GM18517 (cell line): ENCODE results near the gene ELMO3.
A peak's percentile ranks its signal among the peaks of the same experiment; 100 is the strongest.

Experiments
- ATAC-seq: cut with Tn5 transposase; IDR thresholded peaks from one replicate; pipeline ENCODE4 v1.9.1; 2021; ENCODE audit warnings: mild to moderate bottlenecking, moderate library complexity; ENCODE audit not compliant: unreplicated experiment

ELMO3 gene

DNA sequence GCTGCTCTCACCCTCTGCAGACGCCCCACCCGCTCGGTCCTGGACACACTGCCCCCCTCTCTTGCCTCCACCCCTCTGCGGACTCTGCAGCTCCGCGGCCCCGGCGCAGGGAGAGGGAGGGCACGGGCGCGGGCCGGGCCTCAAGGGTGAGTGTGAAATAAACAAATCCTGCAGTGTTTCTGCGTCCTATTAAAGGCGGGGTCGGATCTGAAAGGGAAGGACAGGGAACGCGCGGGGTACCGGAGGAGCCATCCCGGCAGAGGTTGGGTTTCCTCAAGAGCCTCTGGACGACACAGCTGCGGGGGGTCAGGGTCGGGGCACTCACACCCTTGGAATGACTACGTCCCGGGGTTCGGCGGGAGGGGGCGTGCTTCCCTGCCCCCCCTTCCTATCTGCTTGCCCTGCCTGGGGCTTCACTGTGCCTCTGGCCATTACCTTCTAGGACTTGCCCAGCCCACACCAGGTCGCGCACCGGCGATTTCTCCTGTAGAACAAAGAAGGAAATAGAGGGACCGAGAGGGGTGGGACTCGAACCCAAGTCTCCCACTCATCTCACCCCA, 34.9 kb upstream of the ELMO3 start:
- ATAC-seq, result no peak

- ATAC-seq, result no peak
Measured at GRCh38 chr16:67164599-67165061, 34.3 kb upstream of the ELMO3 start, which contains the start of gene HSF4. TSS of gene HSF4 (plus strand) at chr16:67164745. CDS start at chr16:67164812, 67 bp downstream.

- ATAC-seq, result no peak
Measured at GRCh38 chr16:67165121-67166078, 33.5 kb upstream of the ELMO3 start.

GRCh38 chr16:67166110-67166547, 32.8 kb upstream of the ELMO3 start:
- no peak for ATAC-seq

GRCh38 chr16:67166598-67167168, 32.2 kb upstream of the ELMO3 start:
- no peak for ATAC-seq

DNA sequence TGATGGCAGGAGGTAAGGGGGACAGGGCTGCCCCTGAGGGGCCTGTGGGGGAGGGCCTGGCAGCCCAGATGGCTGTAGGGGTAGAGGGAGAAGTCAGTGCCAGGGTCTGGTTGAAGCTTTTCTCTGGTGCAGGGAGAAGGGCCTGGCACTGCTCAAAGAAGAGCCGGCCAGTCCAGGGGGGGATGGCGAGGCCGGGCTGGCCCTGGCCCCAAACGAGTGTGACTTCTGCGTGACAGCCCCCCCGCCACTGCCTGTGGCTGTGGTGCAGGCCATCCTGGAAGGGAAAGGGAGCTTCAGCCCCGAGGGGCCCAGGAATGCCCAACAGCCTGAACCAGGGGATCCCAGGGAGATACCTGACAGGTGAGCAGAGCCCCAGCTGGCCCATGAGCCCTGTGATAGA, 31.3 kb upstream of the ELMO3 start:
- ATAC-seq, result no peak

- ATAC-seq, result no peak
Measured at GRCh38 chr16:67169011-67169451, 29.9 kb upstream of the ELMO3 start.

DNA sequence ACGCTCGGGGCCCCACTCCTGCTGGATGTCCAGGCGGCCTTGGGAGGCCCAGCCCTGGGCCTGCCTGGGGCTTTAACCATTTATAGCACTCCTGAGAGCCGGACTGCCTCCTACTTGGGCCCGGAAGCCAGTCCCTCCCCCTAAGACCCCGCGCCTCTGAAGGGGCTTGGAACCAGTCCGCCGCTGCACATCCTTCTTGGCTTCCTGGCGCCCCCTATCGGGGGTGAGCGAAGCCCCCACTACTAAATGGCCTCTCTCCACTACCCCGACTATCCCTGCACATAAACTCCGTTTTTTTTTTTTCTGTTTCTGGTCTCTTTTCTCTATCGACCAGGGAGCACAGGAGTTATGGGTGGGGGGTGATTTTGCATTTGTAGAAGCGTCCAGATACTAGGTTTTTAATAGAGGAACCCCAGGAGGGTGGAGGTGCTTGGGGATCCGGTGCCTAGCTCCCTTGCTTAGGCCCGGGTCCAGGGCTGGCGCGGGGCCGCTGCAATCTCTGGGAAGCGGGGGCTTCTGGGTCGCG, 29.2 kb upstream of the ELMO3 start:
- ATAC-seq, result no peak

GRCh38 chr16:67170168-67170948, 28.6 kb upstream of the ELMO3 start, which contains the start of gene NOL3:
TSS of gene NOL3 (plus strand) at chr16:67170538.
- no peak for ATAC-seq

GRCh38 chr16:67170949-67171649, 27.8 kb upstream of the ELMO3 start:
- ATAC-seq, result no peak

- ATAC-seq, result no peak
Measured at GRCh38 chr16:67173323-67173722, 25.6 kb upstream of the ELMO3 start.

DNA sequence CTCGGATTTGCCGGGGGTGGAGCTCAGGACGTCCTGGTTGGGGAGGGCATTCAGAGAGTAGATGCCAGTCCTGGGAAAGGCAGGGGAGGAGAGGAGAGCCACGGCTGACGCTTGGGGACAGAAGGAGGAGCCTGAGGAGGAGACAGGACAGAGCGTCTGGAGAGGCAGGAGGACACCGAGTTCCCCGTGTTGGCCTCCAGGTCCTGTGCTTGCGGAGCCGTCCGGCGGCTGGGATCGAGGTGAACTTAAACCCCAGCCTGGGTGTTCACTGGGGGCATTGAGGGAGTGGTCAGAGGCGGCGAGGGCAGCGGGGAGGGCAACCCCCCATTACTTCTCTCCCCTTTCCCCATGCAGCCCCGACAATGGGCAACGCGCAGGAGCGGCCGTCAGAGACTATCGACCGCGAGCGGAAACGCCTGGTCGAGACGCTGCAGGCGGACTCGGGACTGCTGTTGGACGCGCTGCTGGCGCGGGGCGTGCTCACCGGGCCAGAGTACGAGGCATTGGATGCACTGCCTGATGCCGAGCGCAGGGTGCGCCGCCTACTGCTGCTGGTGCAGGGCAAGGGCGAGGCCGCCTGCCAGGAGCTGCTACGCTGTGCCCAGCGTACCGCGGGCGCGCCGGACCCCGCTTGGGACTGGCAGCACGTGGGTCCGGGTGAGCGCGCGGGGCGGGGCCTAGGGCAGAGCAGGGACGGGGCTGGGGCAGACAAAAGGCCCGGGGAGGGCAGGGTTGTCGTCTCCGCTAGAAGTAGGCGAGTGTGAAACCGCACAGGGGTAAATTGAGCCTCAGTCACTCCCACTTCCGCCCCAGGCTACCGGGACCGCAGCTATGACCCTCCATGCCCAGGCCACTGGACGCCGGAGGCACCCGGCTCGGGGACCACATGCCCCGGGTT, 24.9 kb upstream of the ELMO3 start:
- peak; percentile 45 for ATAC-seq

- no peak for ATAC-seq
Measured at GRCh38 chr16:67174706-67175231, 24.2 kb upstream of the ELMO3 start.

GRCh38 chr16:67176662-67177061, 22.3 kb upstream of the ELMO3 start:
- no peak for ATAC-seq

DNA sequence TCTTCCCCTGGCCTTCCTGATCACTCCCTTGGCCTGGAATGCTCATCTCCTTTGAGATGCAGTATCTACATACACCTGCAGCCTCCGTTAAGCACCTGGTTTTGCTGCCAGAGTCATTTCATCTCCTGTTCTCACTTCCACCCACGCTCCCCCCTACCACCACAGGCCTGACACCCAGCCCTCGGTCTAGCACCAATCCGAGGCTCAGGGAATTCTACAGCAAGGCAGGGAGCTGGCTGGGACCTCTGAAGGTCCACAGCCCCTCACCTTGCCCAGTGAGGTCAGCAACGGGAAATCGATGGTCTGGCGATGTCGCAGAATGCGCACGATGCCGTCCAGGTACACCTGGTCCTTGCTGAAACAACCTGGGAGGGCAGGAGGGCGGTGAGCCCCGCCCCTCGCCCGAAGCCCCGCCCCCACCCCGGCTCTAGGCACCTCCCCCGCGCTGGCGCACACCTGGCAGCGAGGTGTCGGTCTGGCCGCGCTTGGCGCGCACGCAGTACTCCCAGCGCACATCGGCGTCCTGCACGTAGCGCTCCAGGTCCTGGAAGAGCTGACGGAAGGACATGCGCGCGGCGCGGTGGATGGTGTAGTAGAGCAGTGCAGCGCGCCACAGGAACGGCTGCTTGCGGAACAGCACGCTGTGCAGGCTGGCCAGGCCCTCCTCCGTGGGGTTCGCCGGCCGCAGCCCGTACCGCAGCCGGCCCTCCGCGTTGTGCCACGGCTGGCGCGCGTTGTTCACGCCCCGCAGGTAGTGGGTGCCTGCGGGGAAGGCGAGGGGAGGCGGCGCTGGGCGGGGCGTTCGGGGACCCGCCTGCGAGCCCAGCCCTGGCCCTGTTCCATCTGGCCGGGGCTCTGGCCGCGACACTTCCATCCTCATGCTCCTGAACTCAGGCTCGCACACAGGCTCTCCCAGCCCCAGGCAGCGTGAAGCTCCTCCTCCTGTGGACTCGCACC, 20.9 kb upstream of the ELMO3 start:
- ATAC-seq, result no peak

- no peak for ATAC-seq
Measured at GRCh38 chr16:67179421-67180080, 19.4 kb upstream of the ELMO3 start.

DNA sequence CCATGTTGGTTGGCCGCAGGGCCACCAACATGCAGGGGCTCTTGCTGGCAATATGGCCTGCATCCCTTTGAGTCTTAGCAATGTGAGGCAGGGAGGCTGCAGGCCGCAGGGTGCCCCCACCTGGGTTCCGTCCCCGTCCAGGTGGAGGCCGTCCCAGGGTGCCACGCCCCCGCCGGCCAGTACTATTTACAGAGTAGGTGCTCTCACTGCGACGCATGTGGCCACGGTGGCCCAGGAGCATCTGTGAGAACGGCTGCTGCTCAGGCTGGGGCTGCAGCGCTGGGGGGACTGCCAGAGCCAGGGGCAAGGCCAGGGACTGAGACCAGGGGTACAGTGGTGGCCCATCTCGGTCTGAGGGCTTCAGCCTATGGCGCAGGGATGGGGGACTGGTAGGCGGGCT, 18.8 kb upstream of the ELMO3 start:
- ATAC-seq, result no peak
